ENCODE measurements around the gene MYO9A.

Gene MYO9A

DNA sequence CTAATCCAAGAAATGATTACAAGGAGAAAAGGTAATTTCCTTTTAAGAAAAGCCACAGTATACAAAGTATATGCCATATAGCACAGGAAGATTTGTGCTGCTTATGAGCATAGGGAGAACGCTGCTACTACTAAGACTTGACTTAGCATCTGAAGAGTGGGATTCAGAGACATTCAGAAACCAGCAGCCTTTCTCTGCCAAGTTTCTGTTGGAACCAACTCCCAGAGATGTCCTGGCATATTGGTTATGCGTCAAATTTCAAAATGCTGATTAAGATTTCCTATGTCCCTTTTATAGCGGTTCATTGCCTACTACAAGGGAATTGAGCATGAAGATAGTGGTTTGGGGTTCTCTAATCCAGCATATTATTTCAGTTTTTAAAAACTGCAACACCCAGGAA lies 302.6 kb downstream of the MYO9A start:
- H3K36me3 Mint-ChIP-seq: no peaks in the 10 kb centered on the region
- H3K4me3 Mint-ChIP-seq: no peak overlapping the region
- ATAC-seq: no peak
- H3K27me3 Mint-ChIP-seq: no peaks in the 10 kb centered on the region
- no peak overlapping the region for H3K27ac Mint-ChIP-seq
- H3K4me1 Mint-ChIP-seq: no peaks in the 10 kb centered on the region
- H3K9me3 Mint-ChIP-seq: peaks cover 7% of the 10 kb centered on the region

DNA sequence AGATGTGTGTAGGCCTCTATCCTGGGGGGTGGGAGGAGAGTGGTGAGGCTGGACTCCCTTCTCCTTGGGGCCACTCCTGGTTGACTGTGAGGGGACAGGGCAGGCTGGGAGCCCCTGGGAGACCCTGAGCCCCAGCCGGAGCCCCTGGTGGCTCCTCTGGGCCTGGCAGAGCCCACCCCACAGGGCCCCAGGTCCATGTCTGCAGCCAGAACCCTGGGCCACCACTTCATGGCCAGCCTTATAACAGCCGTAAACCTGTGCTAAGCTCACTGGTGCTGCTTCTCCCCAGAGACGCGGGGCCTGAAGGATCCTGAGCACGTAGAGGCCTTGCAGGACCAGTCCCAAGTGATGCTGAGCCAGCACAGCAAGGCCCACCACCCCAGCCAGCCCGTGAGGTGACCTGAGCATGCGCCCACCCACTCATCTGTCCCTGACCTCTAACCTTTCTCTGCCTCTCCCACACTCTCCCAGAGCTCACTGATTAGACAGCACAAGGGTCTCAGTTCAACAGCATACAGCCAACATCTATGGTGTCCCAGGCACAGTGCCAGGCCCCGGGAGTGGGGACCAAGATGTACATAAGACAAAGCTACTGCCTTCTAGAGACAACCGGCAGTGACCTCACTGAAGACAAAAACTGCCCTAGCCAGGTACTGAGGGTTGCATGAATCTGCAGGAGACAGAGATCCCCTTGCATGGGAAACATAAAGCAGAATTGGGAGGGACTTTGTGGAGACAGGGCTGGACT lies 304.1 kb downstream of the MYO9A start:
- no peak for ATAC-seq
- Mint-ChIP-seq H3K4me3 (no peak overlapping the region), H3K27me3 (peaks cover under 1% of the 10 kb centered on the region), H3K4me1 (no peaks in the 10 kb centered on the region), H3K27ac (no peak overlapping the region), H3K9me3 (peaks cover 4% of the 10 kb centered on the region), H3K36me3 (no peaks in the 10 kb centered on the region)

DNA sequence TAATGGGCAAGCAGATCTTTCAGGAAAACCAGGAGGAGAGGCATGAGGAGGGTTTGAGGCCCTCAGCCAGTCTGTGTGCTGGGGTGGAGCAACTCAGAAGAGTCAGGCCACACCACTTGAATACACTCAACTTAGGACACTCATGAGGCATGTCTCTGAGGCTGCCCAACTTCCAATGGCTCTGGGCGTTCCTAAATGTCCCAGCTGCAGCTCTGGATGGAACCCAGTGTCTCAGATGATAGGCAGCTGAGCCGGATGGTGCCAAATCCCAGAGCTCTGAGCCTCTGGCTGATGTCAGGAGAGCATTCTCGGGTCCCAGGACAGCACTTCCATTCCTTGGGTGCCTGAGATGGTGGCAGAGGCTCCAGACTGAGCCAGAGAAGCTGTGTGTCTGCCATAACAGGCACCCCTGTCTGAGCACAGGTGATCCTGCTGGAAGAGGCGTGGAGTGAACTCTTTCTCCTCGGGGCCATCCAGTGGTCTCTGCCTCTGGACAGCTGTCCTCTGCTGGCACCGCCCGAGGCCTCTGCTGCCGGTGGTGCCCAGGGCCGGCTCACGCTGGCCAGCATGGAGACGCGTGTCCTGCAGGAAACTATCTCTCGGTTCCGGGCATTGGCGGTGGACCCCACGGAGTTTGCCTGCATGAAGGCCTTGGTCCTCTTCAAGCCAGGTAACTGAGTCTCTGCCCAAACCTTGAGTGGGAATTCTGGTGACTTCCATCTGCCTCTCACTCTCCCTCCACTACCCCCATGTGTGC lies 304.8 kb downstream of the MYO9A start:
- no peaks in the 10 kb centered on the region for H3K36me3 Mint-ChIP-seq
- H3K4me3 Mint-ChIP-seq: no peak overlapping the region
- no peaks in the 10 kb centered on the region for H3K9me3 Mint-ChIP-seq
- no peak for ATAC-seq
- peaks cover 8% of the 10 kb centered on the region for H3K27me3 Mint-ChIP-seq
- no peak overlapping the region for H3K27ac Mint-ChIP-seq
- no peaks in the 10 kb centered on the region for H3K4me1 Mint-ChIP-seq

DNA sequence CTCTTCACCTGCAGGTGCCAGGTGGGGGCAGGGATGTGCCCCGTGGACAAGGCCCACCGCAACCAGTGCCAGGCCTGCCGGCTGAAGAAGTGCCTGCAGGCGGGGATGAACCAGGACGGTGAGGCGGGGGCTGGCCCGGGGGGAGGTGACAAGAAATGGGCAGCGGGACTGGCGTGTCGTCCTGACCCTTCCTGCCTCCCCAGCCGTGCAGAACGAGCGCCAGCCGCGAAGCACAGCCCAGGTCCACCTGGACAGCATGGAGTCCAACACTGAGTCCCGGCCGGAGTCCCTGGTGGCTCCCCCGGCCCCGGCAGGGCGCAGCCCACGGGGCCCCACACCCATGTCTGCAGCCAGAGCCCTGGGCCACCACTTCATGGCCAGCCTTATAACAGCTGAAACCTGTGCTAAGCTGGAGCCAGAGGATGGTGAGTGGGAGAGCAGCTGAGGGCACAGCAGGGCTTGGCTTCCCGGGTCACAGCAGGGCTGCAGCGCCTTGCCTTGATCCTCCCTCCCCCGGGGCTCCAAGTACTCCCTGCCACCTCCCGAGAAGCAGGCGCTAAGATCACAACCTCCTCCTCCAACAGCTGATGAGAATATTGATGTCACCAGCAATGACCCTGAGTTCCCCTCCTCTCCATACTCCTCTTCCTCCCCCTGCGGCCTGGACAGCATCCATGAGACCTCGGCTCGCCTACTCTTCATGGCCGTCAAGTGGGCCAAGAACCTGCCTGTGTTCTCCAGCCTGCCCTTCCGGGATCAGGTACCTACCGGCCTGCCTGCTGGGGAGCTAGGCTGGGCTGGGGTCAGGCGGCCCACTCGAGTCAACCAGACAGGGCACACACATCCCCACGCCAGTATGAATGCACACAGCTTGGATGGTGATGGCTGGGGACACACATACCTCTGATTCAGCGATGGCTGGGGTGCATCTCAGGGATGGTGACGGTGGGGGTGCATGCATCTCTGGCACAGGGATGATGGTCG lies 305.9 kb downstream of the MYO9A start:
- Mint-ChIP-seq H3K27me3 (peaks cover 19% of the 10 kb centered on the region), H3K4me1 (no peaks in the 10 kb centered on the region)
- no peak for ATAC-seq

DNA sequence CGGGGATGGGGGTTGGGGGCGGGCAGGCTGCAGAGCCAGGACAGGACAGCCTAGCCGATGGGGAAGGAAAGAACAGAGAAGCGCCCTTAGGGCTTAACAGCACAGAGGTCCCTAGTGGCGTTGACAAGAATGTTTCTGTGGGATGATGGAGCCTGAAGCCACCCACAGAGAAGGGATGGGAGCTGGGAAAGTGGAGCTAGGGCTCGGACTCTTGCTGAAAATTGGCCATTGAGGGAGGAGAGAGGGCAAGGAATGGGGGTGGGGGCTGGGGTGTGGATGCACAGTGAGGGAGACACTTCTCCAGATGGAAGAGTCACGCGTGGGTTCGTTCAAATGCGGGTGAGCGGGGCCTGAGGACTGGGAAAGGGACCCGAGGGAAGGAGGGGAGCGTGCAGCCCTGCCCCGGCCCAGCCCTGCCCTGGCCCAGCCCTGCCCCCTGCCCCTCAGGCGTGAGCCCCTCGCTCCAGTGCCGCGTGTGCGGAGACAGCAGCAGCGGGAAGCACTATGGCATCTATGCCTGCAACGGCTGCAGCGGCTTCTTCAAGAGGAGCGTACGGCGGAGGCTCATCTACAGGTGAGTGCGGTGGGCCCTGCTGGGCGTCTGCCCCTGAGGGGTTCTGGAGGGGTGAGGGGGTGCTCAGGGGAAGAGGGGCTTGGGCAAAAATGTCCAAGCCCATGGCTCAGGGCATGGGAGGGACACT lies 306.8 kb downstream of the MYO9A start:
- Mint-ChIP-seq H3K36me3 (no peaks in the 10 kb centered on the region), H3K27ac (no peak overlapping the region), H3K4me1 (no peaks in the 10 kb centered on the region), H3K27me3 (peaks cover 23% of the 10 kb centered on the region), H3K4me3 (no peak overlapping the region), H3K9me3 (no peaks in the 10 kb centered on the region)
- peak; percentile 11 for ATAC-seq

More for the DNA sequence above, 305.9 kb downstream of the MYO9A start:
- H3K36me3 Mint-ChIP-seq: no peaks in the 10 kb centered on the region
- no peaks in the 10 kb centered on the region for H3K9me3 Mint-ChIP-seq
- no peak overlapping the region for H3K27ac Mint-ChIP-seq
- no peak overlapping the region for H3K4me3 Mint-ChIP-seq

DNA sequence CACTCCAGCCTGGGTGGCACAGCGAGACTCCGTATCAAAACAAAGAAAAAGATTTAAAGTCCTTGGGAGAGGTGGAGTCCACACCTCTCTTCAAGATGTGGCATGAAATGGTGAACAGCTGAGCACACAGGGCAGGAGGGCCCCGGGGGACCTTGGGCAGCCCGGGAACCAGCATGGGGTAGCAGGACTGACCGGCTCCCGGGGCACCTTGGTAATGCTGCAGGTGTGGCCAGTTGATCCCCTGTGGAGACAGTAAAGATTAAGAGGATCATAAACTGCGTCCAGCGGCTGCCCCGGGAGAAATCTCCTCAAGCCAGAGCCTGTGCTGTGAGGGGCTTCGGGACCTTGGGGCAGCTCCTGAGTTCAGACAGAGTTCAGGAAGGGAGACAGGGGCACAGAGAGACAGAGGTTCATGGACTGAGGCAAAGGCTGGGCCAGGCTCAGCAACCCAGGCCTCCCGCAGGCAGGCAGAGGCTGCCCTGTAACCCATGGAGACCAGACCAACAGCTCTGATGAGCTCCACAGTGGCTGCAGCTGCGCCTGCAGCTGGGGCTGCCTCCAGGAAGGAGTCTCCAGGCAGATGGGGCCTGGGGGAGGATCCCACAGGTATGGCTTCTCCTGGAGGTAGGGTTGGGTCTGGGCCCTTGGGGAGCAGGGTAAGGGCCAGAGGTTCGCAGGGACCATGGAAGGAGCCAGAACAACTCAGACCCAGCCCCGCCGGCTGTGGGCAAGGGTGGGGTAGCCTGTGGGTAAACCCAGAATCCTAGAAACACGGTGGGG lies 307.5 kb downstream of the MYO9A start, which contains the start of gene NR2E3:
Gene NR2E3, plus strand, starts transcription at position 299 of the 780 bp plus-strand sequence. Its CDS starts 190 bp downstream, at position 489.
- ATAC-seq: no peak
- no peak within 1 kb of the TSS for H3K27ac Mint-ChIP-seq
- no peak within 1 kb of the TSS for H3K4me3 Mint-ChIP-seq

DNA sequence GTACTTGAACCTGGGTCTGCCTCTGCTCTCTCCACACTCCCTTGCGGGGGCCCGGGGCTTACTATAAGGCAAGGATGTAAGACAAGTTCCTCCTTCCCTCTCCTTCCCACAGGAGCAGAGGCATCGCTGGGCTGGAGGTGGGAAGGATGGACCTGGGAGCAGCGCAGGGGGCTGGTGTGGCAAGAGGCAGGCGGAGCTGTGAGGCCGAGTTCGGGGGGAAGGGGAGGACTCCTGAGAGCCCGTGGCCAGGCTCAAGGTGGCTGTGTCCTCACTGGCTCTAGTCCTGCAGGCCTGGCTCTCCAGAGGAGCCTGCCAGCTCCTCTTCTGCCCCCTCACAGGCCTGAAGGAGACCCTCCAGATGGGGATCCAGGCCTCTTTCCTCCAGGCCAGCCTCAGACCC lies 308.6 kb downstream of the MYO9A start:
- Mint-ChIP-seq H3K27me3 (peaks cover 31% of the 10 kb centered on the region), H3K9me3 (no peaks in the 10 kb centered on the region), H3K4me1 (peaks cover 7% of the 10 kb centered on the region), H3K4me3 (no peak overlapping the region), H3K36me3 (no peaks in the 10 kb centered on the region), H3K27ac (no peak overlapping the region)
- ATAC-seq: no peak

More for the DNA sequence above, 307.5 kb downstream of the MYO9A start, which contains the start of gene NR2E3:
- Mint-ChIP-seq H3K36me3 (no peaks in the 10 kb centered on the region), H3K27me3 (peaks cover 29% of the 10 kb centered on the region), H3K4me1 (no peaks in the 10 kb centered on the region), H3K9me3 (no peaks in the 10 kb centered on the region)

DNA sequence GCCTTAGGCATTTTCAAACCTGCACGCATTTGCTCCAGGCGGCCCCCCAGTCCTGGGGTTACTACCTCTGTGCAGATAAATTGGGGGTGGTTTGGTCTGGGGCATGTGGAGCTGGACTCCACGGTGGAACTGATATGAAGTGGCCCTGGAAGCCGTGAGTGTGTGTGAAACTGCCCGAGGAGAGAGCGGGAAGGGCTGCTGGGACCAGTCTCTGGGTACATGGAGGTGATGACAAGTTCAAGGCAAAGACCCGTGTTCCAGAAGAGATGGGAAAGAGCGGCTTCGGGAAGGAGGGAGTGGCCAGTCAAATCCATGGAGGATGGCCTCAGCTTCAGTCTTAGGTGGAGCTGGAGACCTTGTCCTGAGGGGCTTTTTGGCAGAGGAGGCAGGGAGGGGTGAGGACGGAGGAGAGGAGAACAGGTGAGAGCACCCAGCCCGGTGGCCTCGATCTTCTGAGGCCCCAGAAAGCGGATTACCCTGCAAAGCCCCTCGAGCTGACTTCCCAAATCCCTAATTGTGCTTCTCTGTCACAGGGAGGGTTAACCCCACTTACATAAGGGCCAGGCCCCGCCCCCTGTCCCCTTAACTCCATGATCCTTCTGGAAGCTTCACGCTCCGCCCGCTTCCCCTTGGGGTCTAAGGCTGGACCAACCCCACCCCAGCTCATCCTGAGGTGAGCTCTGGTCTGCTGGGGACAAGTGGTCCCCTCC lies 309.5 kb downstream of the MYO9A start:
- Mint-ChIP-seq H3K9me3 (no peaks in the 10 kb centered on the region), H3K4me3 (no peak overlapping the region), H3K4me1 (peaks cover 9% of the 10 kb centered on the region), H3K36me3 (no peaks in the 10 kb centered on the region), H3K27ac (no peak overlapping the region), H3K27me3 (peaks cover 31% of the 10 kb centered on the region)
- ATAC-seq: no peak

DNA sequence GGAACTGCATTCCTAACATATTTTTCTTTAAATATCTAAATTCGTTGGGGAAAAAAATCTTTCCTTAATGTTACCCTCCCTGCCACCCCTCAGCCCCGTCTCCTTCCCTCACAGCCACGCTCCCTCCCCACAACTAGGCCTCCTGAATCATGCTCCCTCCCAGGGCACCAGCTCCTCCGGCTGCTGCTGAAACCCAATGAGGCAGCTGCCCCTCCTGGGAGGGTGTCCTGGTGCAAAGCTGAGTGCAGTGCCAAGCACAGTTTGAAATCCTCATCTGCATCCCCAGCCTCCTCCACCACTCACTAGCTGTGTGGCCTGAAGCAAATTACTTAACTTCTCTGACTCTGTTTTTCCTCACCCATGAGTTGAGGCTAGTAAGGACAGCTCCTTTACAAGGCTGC lies 310.3 kb downstream of the MYO9A start:
- no peak overlapping the region for H3K4me3 Mint-ChIP-seq
- H3K4me1 Mint-ChIP-seq: peaks cover 11% of the 10 kb centered on the region
- no peak for ATAC-seq
- no peaks in the 10 kb centered on the region for H3K36me3 Mint-ChIP-seq
- no peak overlapping the region for H3K27ac Mint-ChIP-seq
- peaks cover 36% of the 10 kb centered on the region for H3K27me3 Mint-ChIP-seq
- H3K9me3 Mint-ChIP-seq: no peaks in the 10 kb centered on the region

DNA sequence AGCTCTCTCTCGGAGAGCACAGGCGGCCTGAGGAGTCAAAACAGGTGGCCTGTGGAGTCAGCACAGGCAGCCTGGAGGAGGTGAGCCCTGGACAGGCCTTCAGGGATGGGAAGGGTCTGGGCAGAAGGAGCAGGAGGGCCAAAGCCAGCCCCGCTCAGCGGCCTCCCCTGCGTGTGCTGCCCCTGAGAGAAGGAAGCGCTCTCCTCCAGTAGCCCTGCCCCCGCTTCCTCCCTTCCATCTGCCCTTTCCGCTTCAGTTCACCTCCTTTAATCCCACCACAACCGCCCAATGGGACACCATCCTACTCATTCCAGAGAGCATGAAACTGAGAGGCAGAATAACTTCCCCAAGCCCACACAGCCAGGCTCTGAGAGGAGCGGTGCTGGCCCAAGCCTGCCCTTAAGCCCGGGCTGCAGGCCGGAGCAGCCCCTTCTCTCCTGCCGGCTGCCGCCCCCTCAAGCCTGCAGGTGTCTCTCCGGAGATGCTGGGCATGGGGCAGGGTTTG lies 310.8 kb downstream of the MYO9A start:
- ATAC-seq: no peak
- H3K36me3 Mint-ChIP-seq: no peaks in the 10 kb centered on the region
- H3K4me3 Mint-ChIP-seq: no peak overlapping the region
- peaks cover 16% of the 10 kb centered on the region for H3K4me1 Mint-ChIP-seq
- H3K27me3 Mint-ChIP-seq: peaks cover 41% of the 10 kb centered on the region
- no peaks in the 10 kb centered on the region for H3K9me3 Mint-ChIP-seq
- no peak overlapping the region for H3K27ac Mint-ChIP-seq

DNA sequence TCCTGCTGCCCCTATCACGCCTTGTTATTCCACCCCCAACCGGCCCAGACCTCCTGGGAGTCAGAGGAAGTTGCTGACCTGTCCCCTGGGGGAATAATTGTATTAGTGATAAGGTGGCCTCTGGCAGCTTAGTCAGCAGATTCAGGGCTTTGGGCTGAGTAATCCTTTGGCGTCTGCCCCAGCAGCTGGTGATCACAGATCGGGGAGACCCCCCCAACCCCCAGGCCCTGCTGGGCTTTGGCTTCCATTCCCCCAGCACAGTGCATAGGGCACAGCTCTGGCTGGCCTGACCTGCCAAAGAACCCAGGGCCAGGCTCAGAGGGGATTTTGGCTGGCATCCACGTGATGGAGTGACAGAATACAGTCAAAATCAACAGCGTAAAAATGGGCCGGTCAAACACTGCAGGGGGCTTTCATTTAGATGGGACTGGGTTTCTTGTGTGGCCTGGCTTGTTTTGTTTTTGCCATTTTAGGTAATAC lies 311.5 kb downstream of the MYO9A start:
- peaks cover 47% of the 10 kb centered on the region for H3K27me3 Mint-ChIP-seq

DNA sequence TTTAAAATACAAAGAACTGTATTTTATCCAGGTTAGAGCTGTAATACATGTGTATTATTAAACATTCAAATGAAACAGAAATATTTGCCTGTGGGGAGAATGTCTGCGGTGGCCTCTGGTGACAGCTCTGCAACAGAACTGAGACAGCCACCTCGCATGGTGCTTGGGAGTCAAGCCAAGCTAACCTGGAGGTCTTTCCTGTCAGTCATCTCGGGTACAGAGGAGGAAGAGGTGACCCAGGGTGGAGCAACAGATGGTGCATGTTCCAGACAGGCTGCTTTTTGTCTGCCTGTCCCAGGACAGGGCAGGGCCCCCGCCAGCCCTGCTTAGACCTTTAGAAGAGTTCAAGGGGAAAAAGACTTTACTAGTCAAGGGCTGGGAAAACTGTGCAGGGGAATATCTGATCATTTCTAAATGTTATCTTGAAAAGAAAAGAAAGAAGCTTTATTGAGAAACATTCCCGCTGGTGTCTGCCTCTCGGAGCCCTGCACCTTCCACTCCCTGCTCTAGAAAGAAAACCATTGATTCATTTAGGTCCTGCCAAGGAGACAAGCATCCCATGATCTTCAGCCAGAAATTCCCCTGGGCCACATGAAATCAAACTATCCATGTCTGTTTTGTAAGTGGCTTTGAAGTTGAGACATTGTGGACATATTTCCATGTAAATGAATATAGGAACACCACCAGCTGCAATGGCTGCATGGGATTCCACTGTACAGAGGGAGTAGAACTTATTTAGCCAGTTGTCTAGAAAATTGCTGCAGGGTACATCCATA lies 313.1 kb downstream of the MYO9A start:
- ATAC-seq: peak; percentile 39
- no peaks in the 10 kb centered on the region for H3K36me3 Mint-ChIP-seq
- H3K9me3 Mint-ChIP-seq: no peaks in the 10 kb centered on the region
- H3K27me3 Mint-ChIP-seq: peaks cover 60% of the 10 kb centered on the region
- H3K27ac Mint-ChIP-seq: no peak overlapping the region
- H3K4me1 Mint-ChIP-seq: peaks cover 16% of the 10 kb centered on the region
- H3K4me3 Mint-ChIP-seq: no peak overlapping the region

More for the DNA sequence above, 311.5 kb downstream of the MYO9A start:
- Mint-ChIP-seq H3K9me3 (no peaks in the 10 kb centered on the region), H3K4me3 (no peak overlapping the region), H3K4me1 (peaks cover 16% of the 10 kb centered on the region), H3K27ac (no peak overlapping the region), H3K36me3 (no peaks in the 10 kb centered on the region)
- no peak for ATAC-seq
